ENCODE measurements around the gene STAC.

GRCh38 chr3:36403661-36404060 lies 23.4 kb downstream of the STAC start:
- TF ChIP-seq E2F6 (IDR thresholded peaks at IDR 0.05; ENCODE audit: borderline replicate concordance in 1 of 2, extremely low read depth in 1 of 2, insufficient read depth in 1 of 2, insufficient read length in 1 of 2, low read depth in 1 of 2, low read length in 1 of 2, poor library complexity in 1 of 2, severe bottlenecking in 1 of 2) (no peak), ATF2 (CRISPR knock-in tag; IDR thresholded peaks at IDR 0.05) (no peak), FOXA1 (IDR thresholded peaks at IDR 0.05; ENCODE audit: borderline replicate concordance) (no peak), HMG20B (CRISPR knock-in tag; IDR thresholded peaks at IDR 0.05) (no peak), ZNF274 (IDR thresholded peaks at IDR 0.05; ENCODE audit: borderline replicate concordance, low read depth, low read length) (no peak), POLR2A (conservative IDR thresholded peaks at IDR 0.05) (no peak), ATF1 (CRISPR knock-in tag; IDR thresholded peaks at IDR 0.05) (no peak), ATF1 (tag; IDR thresholded peaks at IDR 0.05) (no peak)

All from K562 (cell line).